Rectal smooth muscle tissue (tissue), 1 donor: ENCODE measurements around the gene TSPAN12.

ENCODE experiments used
- H3K27ac ChIP-seq: one replicate; pipeline ENCODE4 v1.7.0; 2013; ENCODE audit warnings: low read depth, low read length, inconsistent platforms
- H3K27me3 ChIP-seq: one replicate; pipeline ENCODE4 v1.7.0; 2013; ENCODE audit warnings: low read length; ENCODE audit not compliant: control insufficient read depth, insufficient read depth
- H3K36me3 ChIP-seq: one replicate; pipeline ENCODE4 v1.7.0; 2013; ENCODE audit warnings: low read length; ENCODE audit not compliant: control insufficient read depth, insufficient read depth
- H3K4me1 ChIP-seq: one replicate; pipeline ENCODE4 v1.7.0; 2013; ENCODE audit warnings: low read length; ENCODE audit not compliant: control insufficient read depth, insufficient read depth
- H3K4me3 ChIP-seq: one replicate; pipeline ENCODE4 v1.7.0; 2013; ENCODE audit warnings: low read length
- H3K9ac ChIP-seq: one replicate; pipeline ENCODE4 v1.7.0; 2013; ENCODE audit warnings: low read length

TSPAN12 gene

GRCh38 chr7:120865191-120865981 lies 7.4 kb upstream of the TSPAN12 start:
- Histone ChIP-seq H3K36me3 (no peaks in the 10 kb centered on the region), H3K27ac (no peak overlapping the region), H3K27me3 (no peaks in the 10 kb centered on the region), H3K4me3 (no peak overlapping the region), H3K4me1 (no peaks in the 10 kb centered on the region), H3K9ac (no peak overlapping the region)

DNA sequence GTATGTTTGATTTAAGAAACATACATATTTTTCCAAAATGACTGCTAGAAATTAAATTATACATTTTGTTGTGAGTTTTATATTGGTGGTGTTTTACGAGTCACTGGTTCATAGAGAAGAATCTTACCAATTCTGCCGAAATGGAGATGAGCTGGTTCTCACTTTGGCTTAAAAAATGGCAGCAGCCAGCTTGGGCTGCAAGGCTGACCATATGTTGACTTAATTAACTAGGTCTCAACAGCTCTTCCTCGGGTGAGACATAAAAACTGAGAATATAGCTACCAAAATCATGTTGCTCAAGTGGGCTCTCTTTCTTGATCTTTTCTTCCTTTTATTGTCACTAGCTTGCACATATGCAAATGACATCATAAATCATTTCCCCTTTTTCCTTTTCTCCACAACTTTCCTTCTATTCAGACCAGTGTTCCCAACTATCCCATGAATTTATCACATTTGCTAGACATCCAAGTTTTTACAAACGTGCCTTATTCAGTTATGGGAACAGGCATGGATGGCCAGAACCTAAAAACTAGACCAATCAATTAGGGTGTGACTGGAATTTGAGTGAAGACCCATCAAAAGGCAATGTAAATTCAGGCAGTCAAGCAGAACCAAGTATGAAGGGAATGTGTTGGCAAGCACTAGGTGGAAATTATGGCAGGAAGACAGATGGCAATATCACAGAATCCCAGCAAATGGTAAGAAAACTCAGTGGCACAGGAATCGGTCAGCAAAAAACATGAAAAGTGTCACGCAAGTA lies 6.4 kb upstream of the TSPAN12 start:
- Histone ChIP-seq H3K4me3 (no peak overlapping the region), H3K27ac (no peak overlapping the region), H3K9ac (no peak overlapping the region), H3K36me3 (no peaks in the 10 kb centered on the region), H3K27me3 (no peaks in the 10 kb centered on the region), H3K4me1 (no peaks in the 10 kb centered on the region)

DNA sequence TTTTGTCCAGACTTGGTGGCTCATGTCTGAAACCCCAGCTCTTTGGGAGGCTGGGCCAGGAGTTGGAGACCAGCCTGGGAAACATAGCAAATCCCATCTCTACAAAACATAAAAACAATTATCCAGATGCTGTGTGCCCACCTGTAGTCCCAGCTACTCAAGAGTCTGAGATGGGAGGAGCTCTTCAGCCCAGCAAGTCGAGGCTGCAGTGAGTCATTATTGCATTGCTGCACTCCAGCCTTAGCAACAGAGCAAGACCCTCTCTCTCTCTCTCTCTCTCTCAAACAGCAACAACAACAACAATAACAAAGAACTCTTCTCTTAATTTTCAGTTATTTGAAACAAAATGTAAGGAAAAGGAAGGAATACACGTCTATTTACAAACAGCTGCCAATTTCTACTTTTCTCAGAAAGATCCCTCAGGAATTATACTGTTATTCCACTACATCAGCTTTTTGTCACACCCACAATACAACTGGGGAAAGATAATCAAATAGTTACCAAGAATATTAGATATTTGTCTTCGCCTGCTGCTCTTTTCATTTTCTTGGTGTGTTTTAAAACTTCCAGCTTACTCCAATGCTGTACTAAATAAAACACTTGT lies 5.1 kb upstream of the TSPAN12 start:
- Histone ChIP-seq H3K27ac (no peak overlapping the region), H3K36me3 (no peaks in the 10 kb centered on the region), H3K27me3 (no peaks in the 10 kb centered on the region), H3K4me1 (no peaks in the 10 kb centered on the region), H3K9ac (no peak overlapping the region), H3K4me3 (no peak overlapping the region)

- Histone ChIP-seq H3K4me1 (no peaks in the 10 kb centered on the region), H3K36me3 (no peaks in the 10 kb centered on the region), H3K27ac (no peak overlapping the region), H3K9ac (no peak overlapping the region), H3K4me3 (no peak overlapping the region), H3K27me3 (no peaks in the 10 kb centered on the region)
Observed at GRCh38 chr7:120860156-120860555, 2.2 kb upstream of the TSPAN12 start.

GRCh38 chr7:120859459-120859858 lies 1.5 kb upstream of the TSPAN12 start:
- no peak overlapping the region for H3K4me3 ChIP-seq
- H3K27me3 ChIP-seq: no peaks in the 10 kb centered on the region
- H3K9ac ChIP-seq: no peak overlapping the region
- H3K36me3 ChIP-seq: no peaks in the 10 kb centered on the region
- no peak overlapping the region for H3K27ac ChIP-seq
- no peaks in the 10 kb centered on the region for H3K4me1 ChIP-seq

GRCh38 chr7:120856621-120857352 lies 1.2 kb downstream of the TSPAN12 start:
- Histone ChIP-seq H3K9ac (no peak overlapping the region), H3K36me3 (no peaks in the 10 kb centered on the region), H3K4me1 (no peaks in the 10 kb centered on the region), H3K27me3 (no peaks in the 10 kb centered on the region), H3K4me3 (peak overlapping the region; percentile 58), H3K27ac (peak overlapping the region; percentile 9)

- Histone ChIP-seq H3K4me3 (peak overlapping the region; percentile 58), H3K36me3 (no peaks in the 10 kb centered on the region), H3K4me1 (no peaks in the 10 kb centered on the region), H3K9ac (no peak overlapping the region), H3K27me3 (no peaks in the 10 kb centered on the region), H3K27ac (no peak overlapping the region)
Observed at GRCh38 chr7:120856198-120856597, 1.7 kb downstream of the TSPAN12 start.

DNA sequence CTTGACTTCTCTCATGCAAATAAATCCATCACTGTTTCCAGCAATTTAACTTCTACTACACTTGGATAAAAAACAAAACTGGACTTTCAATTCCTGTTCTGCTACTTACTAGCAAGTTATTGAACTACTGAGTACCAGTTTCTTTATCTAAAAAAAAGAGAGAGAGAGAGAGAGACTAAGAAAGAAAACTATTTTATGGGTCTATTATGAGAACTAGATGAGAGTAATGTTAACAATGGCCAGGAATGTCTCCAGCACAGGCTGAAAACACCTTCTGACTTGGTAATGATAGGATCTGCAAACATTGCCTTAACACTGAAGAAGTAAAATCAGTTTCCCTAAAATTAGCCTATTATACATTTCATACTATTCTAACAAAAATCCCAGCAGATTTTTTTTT lies 5.2 kb downstream of the TSPAN12 start:
- no peaks in the 10 kb centered on the region for H3K36me3 ChIP-seq
- H3K9ac ChIP-seq: no peak overlapping the region
- H3K4me1 ChIP-seq: no peaks in the 10 kb centered on the region
- no peak overlapping the region for H3K27ac ChIP-seq
- no peaks in the 10 kb centered on the region for H3K27me3 ChIP-seq
- no peak overlapping the region for H3K4me3 ChIP-seq

DNA sequence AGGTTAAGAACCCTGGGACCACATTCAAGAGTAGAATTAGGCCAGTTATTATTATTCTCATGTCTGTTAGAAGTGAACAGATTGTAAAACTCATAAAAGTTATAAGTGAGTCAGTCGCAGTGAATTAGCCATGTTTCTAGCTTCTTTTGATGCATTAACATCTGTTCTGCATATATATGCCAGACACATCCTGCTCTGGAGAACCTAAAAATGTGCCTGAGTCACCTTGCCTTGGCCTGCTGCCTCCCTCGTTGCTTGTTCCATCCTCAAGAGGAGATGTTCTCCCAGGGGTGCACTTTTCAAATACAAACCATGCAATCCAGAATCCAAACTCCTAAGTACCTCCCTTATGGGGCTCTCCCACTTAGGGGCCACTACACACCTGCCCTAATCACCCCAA lies 14.8 kb downstream of the TSPAN12 start:
- no peak overlapping the region for H3K4me3 ChIP-seq
- no peaks in the 10 kb centered on the region for H3K27me3 ChIP-seq
- H3K4me1 ChIP-seq: peaks cover 5% of the 10 kb centered on the region
- no peak overlapping the region for H3K27ac ChIP-seq
- H3K36me3 ChIP-seq: no peaks in the 10 kb centered on the region
- H3K9ac ChIP-seq: no peak overlapping the region

- H3K36me3 ChIP-seq: no peaks in the 10 kb centered on the region
- no peak overlapping the region for H3K4me3 ChIP-seq
- H3K27ac ChIP-seq: peak overlapping the region; percentile 27
- peaks cover 5% of the 10 kb centered on the region for H3K4me1 ChIP-seq
- H3K9ac ChIP-seq: no peak overlapping the region
- no peaks in the 10 kb centered on the region for H3K27me3 ChIP-seq
Observed at GRCh38 chr7:120842121-120842621, 15.8 kb downstream of the TSPAN12 start.

- peaks cover 5% of the 10 kb centered on the region for H3K4me1 ChIP-seq
- no peaks in the 10 kb centered on the region for H3K27me3 ChIP-seq
- H3K9ac ChIP-seq: no peak overlapping the region
- H3K27ac ChIP-seq: no peak overlapping the region
- no peaks in the 10 kb centered on the region for H3K36me3 ChIP-seq
- no peak overlapping the region for H3K4me3 ChIP-seq
Observed at GRCh38 chr7:120841608-120842007, 16.3 kb downstream of the TSPAN12 start.

DNA sequence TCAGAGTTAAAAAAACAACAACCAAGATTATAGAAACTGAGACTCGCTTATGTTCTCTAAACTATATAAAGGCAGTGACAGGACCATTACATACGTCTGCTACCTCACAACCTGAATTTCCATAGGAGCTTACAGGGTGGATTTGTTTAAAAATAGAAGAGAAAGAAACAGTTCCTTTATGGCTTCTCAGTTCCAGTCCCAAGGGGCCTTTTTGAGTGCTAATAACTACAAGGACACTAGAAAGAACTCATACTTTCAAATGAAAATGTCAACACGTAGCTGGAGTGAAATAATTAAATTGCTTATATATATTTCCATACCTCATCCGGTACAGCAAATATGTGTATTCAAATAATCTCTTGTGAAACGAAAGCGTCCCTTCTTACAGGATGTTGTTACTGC lies 19.7 kb downstream of the TSPAN12 start:
- H3K4me1 ChIP-seq: peaks cover 5% of the 10 kb centered on the region
- H3K4me3 ChIP-seq: no peak overlapping the region
- no peaks in the 10 kb centered on the region for H3K27me3 ChIP-seq
- no peak overlapping the region for H3K27ac ChIP-seq
- H3K9ac ChIP-seq: no peak overlapping the region
- no peaks in the 10 kb centered on the region for H3K36me3 ChIP-seq
